ENCODE results near the gene ETNK1.
"Not testable (repeated sequence)": the region's sequence is repeated elsewhere in the genome, so short reads cannot be mapped to it uniquely, and the experiment has no call there.

The ETNK1 gene

GRCh38 chr12:22610131-22610530, 14.8 kb upstream of the ETNK1 start:
- peaks cover 15% of the 10 kb centered on the region; the same call in 1 of the 2 replicates for H3K9me3 ChIP-seq (ENCODE audit: insufficient read depth, low read depth, low read length)
- no peaks in the 10 kb centered on the region for H3K27me3 ChIP-seq (ENCODE audit: insufficient read depth, low read length)
- no peak overlapping the region for H3K4me3 ChIP-seq (ENCODE audit: low read length)
- H3K9ac ChIP-seq (ENCODE audit: low read depth, low read length), result no peak overlapping the region
- no peaks in the 10 kb centered on the region for H3K4me1 ChIP-seq (ENCODE audit: insufficient read depth, low read length)
- no peaks in the 10 kb centered on the region for H3K36me3 ChIP-seq (ENCODE audit: insufficient read depth, low read depth, low read length)
- H3K27ac ChIP-seq (ENCODE audit: low read length), result no peak overlapping the region

- peaks cover 39% of the 10 kb centered on the region for H3K9me3 ChIP-seq (ENCODE audit: insufficient read depth, low read depth, low read length)
- H3K36me3 ChIP-seq (ENCODE audit: insufficient read depth, low read depth, low read length); H3K4me1 ChIP-seq (ENCODE audit: insufficient read depth, low read length): not testable (repeated sequence)
Observed at GRCh38 chr12:22612822-22613221, 12.1 kb upstream of the ETNK1 start.

GRCh38 chr12:22615963-22616501, 8.9 kb upstream of the ETNK1 start:
- Histone ChIP-seq H3K9ac (ENCODE audit: low read depth, low read length) (no peak overlapping the region), H3K4me3 (ENCODE audit: low read length) (no peak overlapping the region), H3K4me1 (ENCODE audit: insufficient read depth, low read length) (no peaks in the 10 kb centered on the region), H3K36me3 (ENCODE audit: insufficient read depth, low read depth, low read length) (no peaks in the 10 kb centered on the region), H3K27me3 (ENCODE audit: insufficient read depth, low read length) (no peaks in the 10 kb centered on the region), H3K9me3 (ENCODE audit: insufficient read depth, low read depth, low read length) (peaks cover 45% of the 10 kb centered on the region), H3K27ac (ENCODE audit: low read length) (no peak overlapping the region)

More at GRCh38 chr12:22612822-22613221, 12.1 kb upstream of the ETNK1 start:
- not testable (repeated sequence) for H3K4me3 ChIP-seq (ENCODE audit: low read length); H3K9ac ChIP-seq (ENCODE audit: low read depth, low read length); H3K27ac ChIP-seq (ENCODE audit: low read length); H3K27me3 ChIP-seq (ENCODE audit: insufficient read depth, low read length)

- H3K27me3 ChIP-seq (ENCODE audit: insufficient read depth, low read length), result no peaks in the 10 kb centered on the region
- peaks cover 41% of the 10 kb centered on the region for H3K9me3 ChIP-seq (ENCODE audit: insufficient read depth, low read depth, low read length)
- H3K36me3 ChIP-seq (ENCODE audit: insufficient read depth, low read depth, low read length), result no peaks in the 10 kb centered on the region
Observed at GRCh38 chr12:22617630-22618029, 7.3 kb upstream of the ETNK1 start.

GRCh38 chr12:22624548-22624869, 462 bp upstream of the ETNK1 start:
- H3K9ac ChIP-seq (ENCODE audit: low read depth, low read length), result peak overlapping the region; percentile 91
- H3K27ac ChIP-seq (ENCODE audit: low read length), result peak overlapping the region; percentile 12
- peak overlapping the region; percentile 93 for H3K4me3 ChIP-seq (ENCODE audit: low read length)
- no peaks in the 10 kb centered on the region for H3K36me3 ChIP-seq (ENCODE audit: insufficient read depth, low read depth, low read length)
- peaks cover 16% of the 10 kb centered on the region; the same call in 1 of the 2 replicates for H3K4me1 ChIP-seq (ENCODE audit: insufficient read depth, low read length)
- H3K27me3 ChIP-seq (ENCODE audit: insufficient read depth, low read length), result no peaks in the 10 kb centered on the region
- H3K9me3 ChIP-seq (ENCODE audit: insufficient read depth, low read depth, low read length), result no peaks in the 10 kb centered on the region

More at GRCh38 chr12:22617630-22618029, 7.3 kb upstream of the ETNK1 start:
- Histone ChIP-seq H3K4me1 (ENCODE audit: insufficient read depth, low read length) (no peaks in the 10 kb centered on the region), H3K27ac (ENCODE audit: low read length) (no peak overlapping the region), H3K9ac (ENCODE audit: low read depth, low read length) (no peak overlapping the region), H3K4me3 (ENCODE audit: low read length) (no peak overlapping the region)

GRCh38 chr12:22625762-22626294, 857 bp downstream of the ETNK1 start:
- Histone ChIP-seq H3K4me1 (ENCODE audit: insufficient read depth, low read length) (peaks cover 16% of the 10 kb centered on the region; the same call in 1 of the 2 replicates), H3K27me3 (ENCODE audit: insufficient read depth, low read length) (no peaks in the 10 kb centered on the region), H3K27ac (ENCODE audit: low read length) (peak overlapping the region; percentile 97), H3K36me3 (ENCODE audit: insufficient read depth, low read depth, low read length) (peaks cover 2% of the 10 kb centered on the region; the same call in 1 of the 2 replicates), H3K9ac (ENCODE audit: low read depth, low read length) (peak overlapping the region; percentile 91), H3K9me3 (ENCODE audit: insufficient read depth, low read depth, low read length) (no peaks in the 10 kb centered on the region), H3K4me3 (ENCODE audit: low read length) (peak overlapping the region; percentile 93)

GRCh38 chr12:22626406-22626805, 1.4 kb downstream of the ETNK1 start:
- no peaks in the 10 kb centered on the region for H3K9me3 ChIP-seq (ENCODE audit: insufficient read depth, low read depth, low read length)
- H3K4me1 ChIP-seq (ENCODE audit: insufficient read depth, low read length), result peaks cover 16% of the 10 kb centered on the region; the same call in 1 of the 2 replicates
- H3K36me3 ChIP-seq (ENCODE audit: insufficient read depth, low read depth, low read length), result peaks cover 3% of the 10 kb centered on the region; the same call in 1 of the 2 replicates
- H3K9ac ChIP-seq (ENCODE audit: low read depth, low read length), result peak overlapping the region; percentile 91
- peak overlapping the region; percentile 97 for H3K27ac ChIP-seq (ENCODE audit: low read length)
- peak overlapping the region; percentile 93 for H3K4me3 ChIP-seq (ENCODE audit: low read length)
- no peaks in the 10 kb centered on the region for H3K27me3 ChIP-seq (ENCODE audit: insufficient read depth, low read length)

- peak overlapping the region; percentile 93 for H3K4me3 ChIP-seq (ENCODE audit: low read length)
Observed at GRCh38 chr12:22627371-22627770, 2.4 kb downstream of the ETNK1 start.

GRCh38 chr12:22628228-22628627, 3.3 kb downstream of the ETNK1 start:
- H3K27ac ChIP-seq (ENCODE audit: low read length), result no peak overlapping the region
- peaks cover 16% of the 10 kb centered on the region; the same call in 1 of the 2 replicates for H3K4me1 ChIP-seq (ENCODE audit: insufficient read depth, low read length)
- H3K27me3 ChIP-seq (ENCODE audit: insufficient read depth, low read length), result no peaks in the 10 kb centered on the region
- peak overlapping the region; percentile 93; the same call in 1 of the 2 replicates for H3K4me3 ChIP-seq (ENCODE audit: low read length)
- 0 out of 2 replicates have a peak overlapping the region, but pooled peaks have one; percentile 91 for H3K9ac ChIP-seq (ENCODE audit: low read depth, low read length)
- H3K9me3 ChIP-seq (ENCODE audit: insufficient read depth, low read depth, low read length), result no peaks in the 10 kb centered on the region
- peaks cover 14% of the 10 kb centered on the region; the same call in 1 of the 2 replicates for H3K36me3 ChIP-seq (ENCODE audit: insufficient read depth, low read depth, low read length)

More at GRCh38 chr12:22627371-22627770, 2.4 kb downstream of the ETNK1 start:
- peak overlapping the region; percentile 91; the same call in 1 of the 2 replicates for H3K9ac ChIP-seq (ENCODE audit: low read depth, low read length)
- H3K36me3 ChIP-seq (ENCODE audit: insufficient read depth, low read depth, low read length), result peaks cover 6% of the 10 kb centered on the region; the same call in 1 of the 2 replicates
- H3K27me3 ChIP-seq (ENCODE audit: insufficient read depth, low read length), result no peaks in the 10 kb centered on the region
- H3K4me1 ChIP-seq (ENCODE audit: insufficient read depth, low read length), result peaks cover 16% of the 10 kb centered on the region; the same call in 1 of the 2 replicates
- no peaks in the 10 kb centered on the region for H3K9me3 ChIP-seq (ENCODE audit: insufficient read depth, low read depth, low read length)
- H3K27ac ChIP-seq (ENCODE audit: low read length), result no peak overlapping the region

- peaks cover 6% of the 10 kb centered on the region; the same call in 1 of the 2 replicates for H3K4me1 ChIP-seq (ENCODE audit: insufficient read depth, low read length)
- no peak overlapping the region for H3K4me3 ChIP-seq (ENCODE audit: low read length)
- H3K36me3 ChIP-seq (ENCODE audit: insufficient read depth, low read depth, low read length), result peaks cover 27% of the 10 kb centered on the region; the same call in 1 of the 2 replicates
- H3K27ac ChIP-seq (ENCODE audit: low read length), result no peak overlapping the region
- H3K27me3 ChIP-seq (ENCODE audit: insufficient read depth, low read length), result no peaks in the 10 kb centered on the region
- no peaks in the 10 kb centered on the region for H3K9me3 ChIP-seq (ENCODE audit: insufficient read depth, low read depth, low read length)
- H3K9ac ChIP-seq (ENCODE audit: low read depth, low read length), result no peak overlapping the region
Observed at GRCh38 chr12:22631863-22632463, 7.0 kb downstream of the ETNK1 start.

- no peak overlapping the region for H3K27ac ChIP-seq (ENCODE audit: low read length)
- peaks cover 27% of the 10 kb centered on the region; the same call in 1 of the 2 replicates for H3K36me3 ChIP-seq (ENCODE audit: insufficient read depth, low read depth, low read length)
- H3K9me3 ChIP-seq (ENCODE audit: insufficient read depth, low read depth, low read length), result no peaks in the 10 kb centered on the region
- H3K4me1 ChIP-seq (ENCODE audit: insufficient read depth, low read length), result no peaks in the 10 kb centered on the region
- H3K9ac ChIP-seq (ENCODE audit: low read depth, low read length), result no peak overlapping the region
- no peaks in the 10 kb centered on the region for H3K27me3 ChIP-seq (ENCODE audit: insufficient read depth, low read length)
- H3K4me3 ChIP-seq (ENCODE audit: low read length), result no peak overlapping the region
Observed at GRCh38 chr12:22634883-22635282, 9.9 kb downstream of the ETNK1 start.

GRCh38 chr12:22635812-22636211, 10.8 kb downstream of the ETNK1 start:
- Histone ChIP-seq H3K4me3 (ENCODE audit: low read length) (no peak overlapping the region), H3K9ac (ENCODE audit: low read depth, low read length) (no peak overlapping the region), H3K4me1 (ENCODE audit: insufficient read depth, low read length) (no peaks in the 10 kb centered on the region), H3K36me3 (ENCODE audit: insufficient read depth, low read depth, low read length) (peaks cover 25% of the 10 kb centered on the region; the same call in 1 of the 2 replicates), H3K9me3 (ENCODE audit: insufficient read depth, low read depth, low read length) (no peaks in the 10 kb centered on the region), H3K27me3 (ENCODE audit: insufficient read depth, low read length) (no peaks in the 10 kb centered on the region), H3K27ac (ENCODE audit: low read length) (no peak overlapping the region)
